ENCODE measurements around the gene MTPN. TPM values are rescaled to one million over a fixed set of nuclear protein-coding genes. Genes with fewer than 3 reads are reported as not detected.

The MTPN gene
- total and polyA plus RNA-seq, 10 of the 15 experiments (the other 5 are each of a cell fraction or from before 2014, with no cell fraction given): 38.7 to 146 (median 85.4) TPM

GRCh38 chr7:135920478-135920877 lies 56.7 kb downstream of the MTPN start:
- DNase-seq (ENCODE audit: low read depth, low spot score) (no peak), FAIRE-seq (no peak), ATAC-seq (peak; percentile 54)
- ChIA-PET SMC1A (ENCODE audit: uncharacterized antibody, unreplicated experiment) (interaction anchor here (0.7 to 2.1 kb wide), 4 partner anchors 11 to 501 kb away, joined by 4 to 8 read pairs (median 4); no protein-coding TSS in a partner anchor), RAD21 (ENCODE audit: unreplicated experiment) (interaction anchor here (1.0 kb wide), 1 partner anchor 90 kb away, joined by 4 read pairs; no protein-coding TSS in a partner anchor), CTCF (interaction anchor here (1.0 kb wide), 1 partner anchor 18 kb away, joined by 4 read pairs; no protein-coding TSS in a partner anchor), POLR2A (no interaction called here)
- intact Hi-C loops (cut with micrococcal nuclease; ENCODE audit: unreplicated experiment): no loop called here
- Histone ChIP-seq H3K27me3 (replicated peaks in 1 of 2; ENCODE audit: control insufficient read depth in 2 of 2, insufficient read depth in 2 of 2, low read length in 1 of 2) (no peaks in the 10 kb centered on the region), H3K79me2 (ENCODE audit: control insufficient read depth, insufficient read depth, low read length) (no peaks in the 10 kb centered on the region), H3K9me3 (replicated peaks; ENCODE audit: control insufficient read depth, insufficient read depth, low read length) (no peaks in the 10 kb centered on the region; the same call in 2 of the 3 replicates), H4K20me1 (ENCODE audit: control insufficient read depth, insufficient read depth) (no peaks in the 10 kb centered on the region), H2AFZ (ENCODE audit: control insufficient read depth, low read depth, low read length) (no peak overlapping the region), H3K4me2 (ENCODE audit: control insufficient read depth, insufficient read depth) (no peak overlapping the region), H3K36me3 (ENCODE audit: control insufficient read depth in 2 of 2, insufficient read depth in 2 of 2, low read length in 1 of 2) (no peaks in the 10 kb centered on the region), H3K27ac (ENCODE audit: control insufficient read depth, insufficient read depth) (no peak overlapping the region), H3K4me3 (no peak overlapping the region), H3K9ac (ENCODE audit: control insufficient read depth, insufficient read depth, low read length) (no peak overlapping the region), H3K4me1 (ENCODE audit: control insufficient read depth, insufficient read depth, low read length) (no peaks in the 10 kb centered on the region; the same call in 1 of the 2 replicates)
- in situ Hi-C loops (cut with MboI): no loop called here
- no TSS peak for BruUV-seq (replicated peaks)
- TF ChIP-seq JUNB (IDR thresholded peaks at IDR 0.05) (0 out of 2 replicates have a peak, but pooled peaks have one; percentile 9), NFIC (IDR thresholded peaks at IDR 0.05; ENCODE audit: low read depth, low read length) (no peak), GABPA (IDR thresholded peaks at IDR 0.05; ENCODE audit: low read depth) (no peak), CHD2 (IDR thresholded peaks at IDR 0.05; ENCODE audit: borderline replicate concordance, low read depth, low read length) (no peak), RB1 (IDR thresholded peaks at IDR 0.05; ENCODE audit: borderline replicate concordance) (no peak), SPI1 (IDR thresholded peaks at IDR 0.05; ENCODE audit: borderline replicate concordance, insufficient read depth, low read depth, low read length) (peak; percentile 53; the same call in 1 of the 2 replicates), DPF2 (IDR thresholded peaks at IDR 0.05) (no peak), ZNF24 (IDR thresholded peaks at IDR 0.05) (no peak), FOXM1 (IDR thresholded peaks at IDR 0.05; ENCODE audit: low read depth, low read length) (no peak), NKRF (conservative IDR thresholded peaks at IDR 0.05) (no peak), ELK1 (IDR thresholded peaks at IDR 0.05; ENCODE audit: low read depth, low read length) (no peak), BACH1 (IDR thresholded peaks at IDR 0.05; ENCODE audit: borderline replicate concordance) (no peak), PAX5 (IDR thresholded peaks at IDR 0.05; ENCODE audit: borderline replicate concordance, low read depth, low read length) (no peak), RELA (IDR thresholded peaks at IDR 0.05; ENCODE audit: borderline replicate concordance, partially characterized antibody) (no peak)
- TF ChIP-seq, protein P1, sequence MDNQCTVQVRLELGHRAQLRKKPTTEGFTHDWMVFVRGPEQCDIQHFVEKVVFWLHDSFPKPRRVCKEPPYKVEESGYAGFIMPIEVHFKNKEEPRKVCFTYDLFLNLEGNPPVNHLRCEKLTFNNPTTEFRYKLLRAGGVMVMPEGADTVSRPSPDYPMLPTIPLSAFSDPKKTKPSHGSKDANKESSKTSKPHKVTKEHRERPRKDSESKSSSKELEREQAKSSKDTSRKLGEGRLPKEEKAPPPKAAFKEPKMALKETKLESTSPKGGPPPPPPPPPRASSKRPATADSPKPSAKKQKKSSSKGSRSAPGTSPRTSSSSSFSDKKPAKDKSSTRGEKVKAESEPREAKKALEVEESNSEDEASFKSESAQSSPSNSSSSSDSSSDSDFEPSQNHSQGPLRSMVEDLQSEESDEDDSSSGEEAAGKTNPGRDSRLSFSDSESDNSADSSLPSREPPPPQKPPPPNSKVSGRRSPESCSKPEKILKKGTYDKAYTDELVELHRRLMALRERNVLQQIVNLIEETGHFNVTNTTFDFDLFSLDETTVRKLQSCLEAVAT (IDR thresholded peaks at IDR 0.05): no peak
- TF ChIP-seq, protein P2, sequence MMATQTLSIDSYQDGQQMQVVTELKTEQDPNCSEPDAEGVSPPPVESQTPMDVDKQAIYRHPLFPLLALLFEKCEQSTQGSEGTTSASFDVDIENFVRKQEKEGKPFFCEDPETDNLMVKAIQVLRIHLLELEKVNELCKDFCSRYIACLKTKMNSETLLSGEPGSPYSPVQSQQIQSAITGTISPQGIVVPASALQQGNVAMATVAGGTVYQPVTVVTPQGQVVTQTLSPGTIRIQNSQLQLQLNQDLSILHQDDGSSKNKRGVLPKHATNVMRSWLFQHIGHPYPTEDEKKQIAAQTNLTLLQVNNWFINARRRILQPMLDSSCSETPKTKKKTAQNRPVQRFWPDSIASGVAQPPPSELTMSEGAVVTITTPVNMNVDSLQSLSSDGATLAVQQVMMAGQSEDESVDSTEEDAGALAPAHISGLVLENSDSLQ (IDR thresholded peaks at IDR 0.05): no peak
- 22% methylated on average over 7 of the region's 7 CpGs for WGBS (ENCODE audit: insufficient coverage, insufficient replicate concordance, low lambda C conversion rate, missing lambda C conversion rate)

All from GM12878 (cell line).